ENCODE measurements around the gene CRYBA4.
A peak's percentile ranks its signal among the peaks of the same experiment; 100 is the strongest.

Gene CRYBA4

DNA sequence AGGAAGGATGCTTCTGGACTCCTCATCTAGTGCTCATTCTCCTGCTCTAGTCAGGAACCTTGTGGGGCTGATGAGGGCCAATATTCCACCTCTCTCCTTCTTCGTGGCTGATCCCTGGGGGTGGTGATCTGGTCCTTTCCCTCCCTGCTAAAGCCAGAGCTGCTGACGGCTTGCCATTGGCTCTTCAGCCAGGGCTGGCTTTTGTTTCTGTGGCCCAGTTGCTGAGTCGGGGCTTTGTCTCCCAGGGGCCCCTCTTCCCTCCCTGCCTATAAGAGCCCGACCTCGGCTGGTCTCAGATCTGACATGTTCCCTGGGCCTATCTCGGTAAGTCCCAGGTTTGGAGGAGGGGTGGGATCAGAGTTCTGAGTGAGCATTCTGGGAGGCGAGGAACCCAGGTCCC lies at the start of gene CRYBA4:
CRYBA4 (plus strand) TSS at position 301 of the 400 bp plus-strand sequence. CDS start 634 bp downstream, outside the sequence.
- no peak for DNase-seq

DNA sequence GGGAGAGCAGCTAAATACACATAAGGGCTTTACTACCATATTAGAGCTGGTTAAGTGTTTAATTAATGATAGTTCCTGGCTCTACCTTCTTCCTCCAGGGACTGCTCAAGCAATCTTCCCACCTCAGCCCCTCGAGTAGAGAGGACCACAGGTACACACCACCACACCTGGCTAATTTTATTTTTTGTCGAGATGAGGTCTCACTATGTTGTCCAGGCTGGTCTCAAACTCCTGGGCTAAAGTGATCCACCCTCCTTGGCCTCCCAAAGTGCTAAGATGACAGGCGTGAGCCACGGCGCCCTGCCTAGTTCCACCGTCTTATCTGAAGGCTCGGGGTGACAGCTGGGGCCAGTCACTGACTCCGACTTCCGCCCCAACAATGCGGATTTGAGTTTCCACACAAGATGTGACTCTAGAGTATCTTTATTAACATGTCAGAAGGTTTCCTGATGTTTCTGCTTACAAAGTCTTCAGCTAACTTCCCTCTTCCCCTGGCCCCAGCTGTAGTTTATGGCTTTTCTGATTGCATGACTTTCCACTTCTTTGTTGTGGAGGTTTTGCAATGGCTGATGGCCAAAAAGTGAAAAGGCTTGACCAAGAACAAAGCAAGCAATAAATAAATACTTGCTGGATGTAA lies 48.6 kb upstream of the CRYBA4 start:
- DNase-seq, result peak in 7 of 51 donors; percentile 12 to 27 (median 20)

DNA sequence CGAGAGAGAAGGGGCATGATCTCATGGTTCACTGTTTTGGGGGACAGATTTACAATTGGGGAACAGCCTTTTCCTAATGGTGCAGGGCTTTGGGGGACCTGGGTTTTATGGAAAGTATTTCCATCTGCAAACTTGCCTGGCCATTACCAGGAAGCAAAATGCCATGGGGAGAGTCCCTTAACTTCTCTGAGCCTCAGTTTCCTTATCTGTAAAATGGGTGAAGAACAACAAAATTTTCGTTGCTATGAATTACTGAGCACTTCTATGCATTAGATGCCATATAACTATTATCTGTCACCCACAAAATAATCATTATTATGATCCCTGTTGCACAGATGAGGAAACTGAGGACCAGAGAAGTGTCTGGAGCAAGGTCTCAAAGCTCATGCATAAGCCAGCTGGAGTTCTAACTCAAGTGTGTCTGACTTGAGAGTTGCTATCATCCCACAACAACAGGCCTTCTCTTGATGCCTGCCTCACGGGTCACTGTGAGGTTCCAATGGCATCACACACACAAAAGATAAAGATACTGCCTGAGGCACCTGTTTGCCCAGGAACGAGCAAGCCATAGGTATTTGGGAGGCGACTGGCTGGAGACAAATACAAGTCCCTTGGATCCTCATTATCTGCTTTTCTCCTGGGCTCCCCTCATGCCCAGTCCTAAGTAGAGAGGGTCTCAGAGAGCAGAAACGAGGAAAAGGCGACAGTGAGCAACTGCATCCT lies 47.6 kb upstream of the CRYBA4 start:
- DNase-seq, result no peak

DNA sequence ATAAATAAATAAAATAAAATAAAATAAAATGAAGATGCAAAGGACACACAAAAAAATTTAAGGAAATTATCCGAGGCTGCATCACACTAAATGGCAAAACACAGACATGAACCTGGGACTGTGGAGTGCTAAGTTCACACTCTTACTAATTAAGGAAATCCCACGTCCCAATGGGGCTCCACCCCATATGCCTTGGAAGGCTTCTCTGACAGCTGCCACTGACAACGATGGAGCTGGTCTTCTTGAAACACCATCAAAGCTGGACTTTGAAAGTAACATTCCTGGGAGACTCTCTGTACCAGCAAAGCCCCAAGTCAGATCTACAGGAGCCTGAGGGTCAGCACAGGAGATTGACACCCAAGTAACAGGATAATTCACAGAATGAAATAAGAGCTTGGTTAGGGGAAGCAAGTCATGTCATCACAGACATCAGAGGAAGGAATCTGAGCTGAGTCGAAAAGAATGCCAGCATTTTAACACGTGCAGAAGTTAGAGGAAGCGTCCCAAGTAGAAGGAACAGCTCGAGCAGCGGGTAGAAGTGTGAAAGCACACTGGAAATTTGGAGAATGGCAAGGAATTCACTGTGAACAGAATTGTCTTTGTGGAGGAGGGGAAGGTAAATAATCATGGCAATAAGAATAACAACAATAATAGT lies 45.6 kb upstream of the CRYBA4 start:
- DNase-seq, result no peak

DNA sequence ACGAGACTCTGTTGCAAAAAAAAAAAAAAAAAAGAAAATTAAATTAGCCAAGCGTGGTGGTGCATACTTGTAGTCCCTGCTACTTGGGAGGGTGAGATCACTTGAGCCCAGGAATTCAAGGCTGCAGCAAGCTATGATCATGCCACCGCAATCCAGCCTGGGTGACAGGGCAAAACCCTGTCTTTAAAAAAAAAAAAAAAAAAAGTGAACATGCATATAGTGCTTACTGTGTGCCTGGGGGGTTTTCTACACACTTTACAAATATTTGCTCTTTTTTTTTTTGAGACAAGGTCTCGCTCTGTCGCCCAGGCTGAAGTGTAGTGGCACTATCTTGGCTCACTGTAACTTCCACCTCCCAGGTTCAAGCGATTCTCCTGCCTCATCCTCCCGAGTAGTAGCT lies 44.7 kb upstream of the CRYBA4 start:
- DNase-seq, result no peak

DNA sequence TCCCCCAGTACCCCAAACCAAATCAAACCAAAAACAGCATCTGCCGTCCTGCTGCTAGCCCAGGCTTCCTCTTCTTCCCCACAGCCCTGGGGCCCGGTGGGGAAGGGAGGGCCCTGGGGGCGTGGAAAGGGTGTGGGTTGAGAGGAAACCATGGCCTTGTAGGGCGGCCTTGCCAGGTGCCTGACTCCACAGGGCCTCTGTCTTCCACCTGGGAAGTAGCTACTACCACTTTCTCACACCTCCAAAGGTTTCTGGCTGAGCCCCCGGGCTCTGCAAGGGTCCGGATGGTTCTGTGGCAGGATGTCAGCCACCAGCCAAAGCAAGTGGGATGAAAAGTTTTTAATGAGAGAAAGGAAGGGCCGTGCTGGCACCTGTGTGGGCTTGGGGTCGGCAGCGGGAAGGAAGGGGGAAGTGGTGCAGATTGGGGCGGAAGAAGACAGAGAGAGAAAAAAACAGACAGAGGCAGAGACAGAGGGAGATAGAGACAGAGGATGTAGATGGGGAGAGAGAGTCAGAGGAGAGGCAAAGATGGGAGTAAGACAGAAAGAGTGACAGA lies 42.4 kb upstream of the CRYBA4 start:
- DNase-seq, result peak in 2 of 51 donors; percentile 9 to 14

DNA sequence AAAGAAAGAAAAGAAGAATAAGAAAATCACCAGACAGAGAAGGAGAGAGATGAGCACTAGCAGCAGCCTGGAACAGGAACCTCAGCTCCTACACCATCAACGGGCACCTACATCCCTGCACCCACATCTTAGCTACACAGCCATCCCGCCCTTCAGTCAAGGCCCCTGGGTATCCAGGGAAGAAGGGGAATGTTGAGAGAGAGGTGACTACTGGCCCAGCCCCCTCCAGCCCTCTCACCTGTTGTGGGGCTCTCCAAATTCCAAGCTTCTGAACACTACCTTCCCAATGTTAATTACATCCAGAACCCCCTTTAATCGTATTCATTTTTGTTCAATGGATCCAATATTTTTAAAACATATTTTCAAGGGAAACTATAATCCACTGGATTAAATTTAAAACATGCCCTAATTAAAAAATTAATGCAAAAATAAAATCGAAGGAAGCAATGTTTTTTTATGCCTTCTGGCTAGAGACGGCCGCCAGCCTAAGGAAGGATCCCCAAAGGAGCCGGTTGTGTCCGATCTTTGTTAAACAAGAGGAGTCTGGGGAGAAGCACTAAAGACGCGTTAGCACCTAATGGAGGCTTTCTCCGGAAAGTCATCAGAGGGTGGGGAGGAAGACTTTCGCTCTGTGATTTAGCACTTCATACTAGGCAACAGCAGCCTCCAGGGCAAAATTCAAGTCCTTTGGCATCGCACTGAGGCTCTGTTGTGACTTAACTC lies 41.4 kb upstream of the CRYBA4 start:
- DNase-seq, result no peak

DNA sequence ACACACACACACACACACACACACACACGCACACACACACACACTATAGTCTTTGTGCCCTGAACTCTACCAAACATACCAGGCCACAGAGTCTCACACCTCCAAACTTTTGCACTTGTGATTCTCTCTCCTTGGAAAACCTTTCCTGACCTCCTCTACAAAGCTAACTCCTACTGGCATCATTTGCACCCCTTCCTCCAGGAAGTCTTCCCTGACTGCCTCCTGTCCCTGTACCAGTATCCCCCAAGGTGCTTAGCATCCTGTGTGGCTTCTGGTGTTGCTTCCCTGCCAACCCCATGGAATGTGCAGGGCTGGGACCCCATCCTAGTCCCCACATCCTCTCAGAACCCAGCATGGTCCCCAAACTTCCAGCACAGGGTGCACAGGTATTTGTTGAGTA lies 40.7 kb upstream of the CRYBA4 start:
- DNase-seq, result no peak

DNA sequence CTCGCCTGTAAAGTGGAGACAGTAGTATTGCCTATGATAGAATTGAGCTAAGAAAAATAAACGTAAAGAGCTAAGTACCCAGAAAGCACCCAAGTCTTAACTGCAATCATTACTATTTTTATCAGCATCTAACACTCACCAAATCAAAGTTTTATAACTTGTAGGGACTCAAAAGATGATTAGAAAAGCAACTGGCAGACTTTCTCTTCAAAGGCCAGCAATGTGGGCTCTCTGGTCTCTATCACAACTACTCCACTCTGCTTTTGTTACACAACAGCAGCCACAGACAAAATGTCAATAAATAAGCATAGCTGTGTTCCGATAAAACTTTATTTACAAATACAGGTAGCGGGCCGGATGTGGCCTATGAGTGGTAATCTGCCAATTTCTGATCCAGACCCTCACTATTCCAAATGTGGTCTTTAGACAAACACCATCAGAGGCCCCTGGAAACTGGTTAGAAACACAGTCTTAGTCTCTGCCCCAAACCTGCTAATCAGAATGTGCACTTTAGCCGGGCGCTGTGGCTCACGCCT lies 40.1 kb upstream of the CRYBA4 start:
- no peak for DNase-seq

DNA sequence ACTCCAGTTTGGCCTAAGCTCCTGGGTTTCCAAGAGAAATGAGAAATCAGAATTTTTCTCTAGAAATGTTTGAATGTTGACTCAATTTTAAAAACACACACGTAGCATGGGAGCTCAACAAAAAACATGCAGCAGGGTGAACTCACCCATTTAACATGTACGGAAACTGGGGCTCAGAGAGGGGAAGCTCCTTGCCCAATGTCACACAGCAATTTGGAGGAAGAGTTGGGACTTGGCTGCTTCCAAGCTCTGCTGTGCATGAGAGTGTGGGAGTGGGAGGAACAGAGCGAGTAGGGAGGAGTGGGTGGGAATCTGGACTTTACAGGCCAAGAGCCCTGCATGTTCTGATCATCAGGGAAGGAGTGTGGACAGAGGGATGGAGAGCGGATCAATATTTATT lies 37.8 kb upstream of the CRYBA4 start:
- no peak for DNase-seq

DNA sequence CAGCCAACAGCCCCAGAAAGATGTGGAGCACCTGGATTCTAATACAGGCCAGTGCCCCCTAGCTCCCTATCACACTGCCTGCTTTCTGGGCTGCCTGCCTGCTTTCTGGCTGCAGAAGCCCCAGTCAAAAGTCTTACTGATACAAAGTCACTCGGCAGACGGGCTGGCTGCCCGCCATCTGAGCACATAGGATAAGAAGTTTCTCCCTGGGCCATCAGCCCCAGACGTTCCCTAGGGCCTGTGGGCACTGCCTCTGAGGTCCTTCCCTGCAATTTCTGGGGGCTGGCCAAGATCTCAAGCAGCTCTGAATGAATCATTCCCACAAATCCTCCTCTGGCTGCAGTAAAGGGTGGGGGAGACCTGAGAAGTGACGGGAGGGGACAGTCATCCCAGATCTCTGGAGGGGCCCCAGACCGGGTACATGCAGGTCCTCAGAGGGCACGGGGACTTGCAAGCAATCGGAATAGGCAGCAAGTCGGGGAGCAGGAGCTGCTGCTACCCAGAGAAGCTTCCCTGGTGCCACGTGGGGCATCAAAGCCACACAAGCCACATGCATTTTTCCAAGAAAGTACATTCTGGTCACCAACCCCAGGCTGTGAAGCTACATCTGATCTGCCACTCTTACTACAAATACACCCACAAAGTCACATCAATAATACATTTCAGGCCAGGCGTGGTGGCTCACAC lies 36.5 kb upstream of the CRYBA4 start:
- DNase-seq, result peak in 9 of 51 donors; percentile 4 to 36 (median 11)

DNA sequence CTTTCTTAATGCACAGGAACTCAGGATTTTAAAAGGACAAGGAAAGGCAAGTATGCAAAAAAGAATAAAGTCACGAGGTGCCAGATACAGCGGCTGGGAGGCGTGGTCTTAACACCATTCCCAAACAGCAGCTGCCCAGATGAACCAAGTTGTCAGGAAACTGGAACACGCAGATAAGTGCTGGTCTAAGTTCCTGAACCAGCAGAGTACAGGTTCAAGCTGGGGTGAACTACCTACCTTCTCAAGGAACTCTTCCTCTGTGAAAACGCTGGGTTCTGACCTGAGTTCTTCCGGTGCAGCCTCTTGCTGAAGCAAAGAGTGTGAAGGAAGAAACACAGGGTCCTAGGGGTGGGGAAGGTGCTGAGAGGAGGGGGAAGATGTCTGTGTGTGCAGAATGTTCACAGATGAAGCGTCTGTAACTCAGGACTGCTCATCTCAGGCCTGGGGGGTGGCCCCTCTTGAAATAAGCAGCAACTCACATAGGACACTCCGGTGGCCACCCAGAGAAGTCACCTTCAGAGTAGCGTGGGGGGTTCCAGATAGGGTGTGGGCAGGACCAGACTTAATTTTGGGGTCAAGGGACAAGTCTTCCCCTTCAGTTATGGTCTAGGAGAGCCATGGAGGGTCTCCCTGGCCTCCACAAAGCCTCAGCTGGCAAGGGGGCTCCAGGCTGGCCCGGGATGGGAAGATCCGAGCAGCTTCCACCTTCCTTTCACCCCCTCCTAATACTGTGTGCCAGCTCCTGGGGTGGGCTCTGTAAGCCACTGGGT lies 35.0 kb upstream of the CRYBA4 start:
- DNase-seq, result no peak

DNA sequence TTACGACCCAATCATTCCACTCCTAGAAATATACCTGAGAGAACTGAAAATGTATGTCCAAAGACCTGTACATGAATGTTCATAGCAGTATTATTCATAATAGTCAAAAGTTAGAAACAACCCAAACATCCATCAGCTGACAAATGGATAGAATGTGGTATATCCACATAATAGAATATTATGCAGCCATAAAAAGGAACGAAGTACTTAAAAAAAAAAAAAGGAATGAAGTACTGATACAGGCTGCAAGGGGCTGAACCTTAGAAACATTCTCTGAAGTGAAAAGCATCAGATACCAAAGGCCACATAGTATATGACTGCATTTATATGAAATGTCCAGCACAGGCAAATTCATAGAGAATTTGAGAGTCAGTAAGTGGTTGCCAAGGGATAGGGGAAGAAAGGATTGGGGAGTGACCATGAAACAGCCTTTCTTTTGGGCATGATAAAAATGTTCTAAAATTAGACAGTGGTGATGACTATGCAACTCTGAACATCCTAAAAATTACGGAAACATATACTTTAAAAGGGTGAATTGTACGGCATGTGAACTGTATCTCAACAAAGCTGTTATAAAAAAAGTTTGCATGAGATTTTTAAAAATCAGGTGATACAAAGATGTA lies 33.7 kb upstream of the CRYBA4 start:
- DNase-seq, result no peak

DNA sequence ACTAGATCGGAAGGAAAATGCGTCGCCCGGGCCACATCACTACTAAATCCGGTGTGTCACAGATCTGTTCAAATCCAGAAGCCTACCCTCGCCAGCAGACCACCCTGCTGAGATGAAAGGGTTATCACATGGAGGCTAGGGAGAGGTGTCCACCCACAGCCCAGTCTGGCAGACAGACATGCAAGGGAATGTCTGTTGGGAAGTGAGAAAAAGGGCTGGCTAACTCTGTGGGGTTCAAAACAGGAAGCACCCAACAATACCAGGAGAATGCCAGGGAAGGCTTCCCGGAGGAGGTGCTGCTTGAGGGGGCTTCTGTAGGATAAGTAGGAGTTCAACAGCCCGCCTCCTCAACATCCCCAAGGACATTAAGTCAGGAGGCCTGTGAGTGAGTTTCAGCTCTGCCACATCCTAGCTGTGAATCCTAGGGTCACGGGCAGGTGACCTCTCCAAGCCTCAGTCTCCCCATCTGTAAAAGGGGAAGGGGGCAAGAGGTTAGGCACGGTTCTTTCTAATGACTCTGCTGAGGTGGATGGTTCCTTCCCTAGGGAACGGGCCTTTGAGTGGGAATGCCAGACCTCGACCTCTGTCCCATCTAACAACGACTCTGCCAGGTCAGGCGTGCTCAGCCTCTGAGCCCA lies 32.9 kb upstream of the CRYBA4 start:
- no peak for DNase-seq

DNA sequence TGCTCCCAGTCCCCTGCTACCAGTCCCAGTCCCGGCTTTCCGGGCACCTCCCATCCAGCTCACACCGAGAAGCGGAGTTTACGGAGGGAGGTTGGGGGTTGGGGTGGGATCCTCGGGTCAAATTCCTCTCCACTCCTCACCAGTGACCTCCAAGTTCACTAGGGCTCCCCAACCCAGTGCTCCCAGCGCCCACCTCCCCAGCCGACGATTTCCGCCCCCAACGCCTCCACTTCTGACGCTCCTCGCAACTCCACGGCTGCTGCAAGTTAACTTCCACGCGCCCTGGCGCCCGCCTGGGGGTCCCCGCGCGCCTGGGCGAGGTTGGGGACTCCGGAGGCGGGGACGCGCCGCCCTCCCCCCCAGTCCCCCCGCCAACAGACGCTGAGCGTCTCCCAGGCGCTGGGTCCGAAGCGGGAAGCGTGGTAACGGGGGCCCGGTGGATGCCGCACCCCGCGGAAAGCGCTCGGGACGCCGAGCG lies 32.4 kb upstream of the CRYBA4 start:
- peak in 1 of 51 donors; percentile 8 for DNase-seq

DNA sequence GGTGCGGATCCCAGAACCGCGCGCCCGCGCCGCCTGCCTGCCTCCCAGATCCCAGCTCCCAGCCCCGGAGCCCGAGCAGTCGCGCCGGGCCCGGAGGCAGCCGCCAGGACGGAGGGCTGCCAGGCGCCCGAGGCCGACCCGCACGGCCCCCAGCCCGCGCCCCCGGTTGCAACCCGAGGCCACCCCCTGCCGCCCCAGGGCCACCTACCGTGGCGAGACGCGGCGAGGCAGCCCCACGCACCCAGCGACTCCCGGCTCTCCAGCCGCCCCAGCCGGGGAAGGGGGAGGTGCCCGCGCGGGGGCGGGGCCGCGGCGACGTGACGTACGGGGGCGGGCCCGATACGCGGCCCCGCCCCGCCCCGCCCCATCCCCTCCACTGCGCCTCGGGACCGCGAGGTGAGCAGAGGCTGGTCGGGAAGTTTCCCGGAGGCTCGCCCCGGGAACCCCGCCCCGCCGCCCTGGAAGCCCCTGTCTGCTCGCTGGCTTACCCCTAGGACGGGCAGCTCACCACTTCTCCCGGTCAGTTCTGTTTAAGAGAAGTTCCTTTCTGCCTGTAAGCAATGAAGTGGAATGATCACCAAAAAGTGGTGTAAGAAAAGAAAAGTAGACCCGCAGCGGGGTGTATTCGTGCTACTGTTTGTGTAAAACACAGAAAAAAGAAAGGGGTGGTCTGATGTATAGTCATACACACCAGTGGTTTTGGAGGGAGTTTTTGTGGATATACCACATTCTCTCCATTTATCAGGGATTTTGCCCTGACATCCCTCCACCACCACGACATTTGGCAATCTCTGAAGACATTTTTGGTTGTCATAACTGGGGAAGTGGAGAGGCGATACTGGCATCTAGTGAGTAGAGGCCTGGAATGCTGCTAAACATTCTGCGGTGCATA lies 31.7 kb upstream of the CRYBA4 start, which contains the start of gene TPST2:
TPST2 (minus strand) TSS at position 288 of the 892 bp plus-strand sequence. CDS start 48,502 bp downstream, outside the sequence.
- peak in 47 of 51 donors; percentile 12 to 80 (median 60) for DNase-seq

DNA sequence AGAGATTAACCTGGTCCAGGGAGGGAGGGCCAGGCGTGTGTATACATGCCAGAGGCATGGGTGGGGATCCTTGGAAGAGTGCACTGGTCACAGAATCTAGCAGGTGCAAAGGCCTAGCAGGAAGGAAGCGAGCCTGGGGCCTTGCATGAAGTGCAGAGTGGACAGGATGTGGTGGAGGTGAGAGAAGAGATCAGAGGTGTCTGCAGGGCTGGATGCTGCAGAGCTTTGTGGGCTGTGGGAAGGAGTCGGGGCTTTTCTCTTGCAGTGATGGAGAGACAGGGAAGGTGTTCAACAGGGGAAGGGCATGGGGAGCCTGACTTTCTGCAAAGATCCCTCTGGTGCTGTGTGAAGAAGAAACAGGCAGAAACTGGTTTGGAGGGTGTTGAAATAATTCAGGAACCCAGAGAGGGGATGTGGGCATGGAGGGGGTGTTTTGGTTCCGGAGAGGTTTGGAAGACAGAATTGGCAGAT lies 29.3 kb upstream of the CRYBA4 start:
- no peak for DNase-seq

Data from hypothalamus (tissue), 51 donors.